Renal cortex interstitium (tissue), 11 donors: ENCODE data around the gene APBB1. TPM values are rescaled to one million over a fixed set of nuclear protein-coding genes. Genes with fewer than 3 reads are reported as not detected.

ENCODE experiments used
- DNase-seq, 11 donors: peaks; one replicate each; pipeline ENCODE4 v3.0.0-alpha.2; 2013; ENCODE audit warnings: low read depth in 9 of 11, low spot score in 4 of 11; ENCODE audit errors: extremely low read depth in 1 of 11
- polyA plus RNA-seq, 3 donors: library from polyadenylated mRNA; unstranded; fragments of 120-200 nt; gene quantifications; one replicate each; pipeline ENCODE4 v1.2.1, GENCODE V29; 2013; ENCODE audit not compliant: insufficient read length in 3 of 3

The APBB1 gene
- polyA plus RNA-seq, 3 donors = 53.4 to 61.1 (median 60.0) TPM

DNA sequence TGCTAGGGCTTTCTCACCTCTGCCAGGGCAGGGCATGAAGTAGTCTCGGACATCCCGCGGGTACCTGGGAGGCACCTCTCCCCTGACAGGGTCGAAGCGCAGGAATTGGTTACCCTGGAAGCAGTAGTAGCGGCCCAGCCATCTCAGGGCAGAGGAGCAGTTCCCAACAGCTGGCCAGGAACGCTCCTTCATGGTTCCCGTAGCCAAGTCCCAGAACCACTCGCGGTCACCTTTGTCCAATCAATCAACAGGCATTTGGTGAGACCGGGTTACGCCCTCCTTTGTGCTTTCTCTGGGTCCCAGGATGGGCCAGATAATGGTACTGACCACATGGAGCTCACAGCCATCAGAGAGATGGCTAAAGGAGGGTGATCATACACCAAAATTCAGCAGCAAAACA, 18.5 kb upstream of the APBB1 start:
- DNase-seq = no peak

DNA sequence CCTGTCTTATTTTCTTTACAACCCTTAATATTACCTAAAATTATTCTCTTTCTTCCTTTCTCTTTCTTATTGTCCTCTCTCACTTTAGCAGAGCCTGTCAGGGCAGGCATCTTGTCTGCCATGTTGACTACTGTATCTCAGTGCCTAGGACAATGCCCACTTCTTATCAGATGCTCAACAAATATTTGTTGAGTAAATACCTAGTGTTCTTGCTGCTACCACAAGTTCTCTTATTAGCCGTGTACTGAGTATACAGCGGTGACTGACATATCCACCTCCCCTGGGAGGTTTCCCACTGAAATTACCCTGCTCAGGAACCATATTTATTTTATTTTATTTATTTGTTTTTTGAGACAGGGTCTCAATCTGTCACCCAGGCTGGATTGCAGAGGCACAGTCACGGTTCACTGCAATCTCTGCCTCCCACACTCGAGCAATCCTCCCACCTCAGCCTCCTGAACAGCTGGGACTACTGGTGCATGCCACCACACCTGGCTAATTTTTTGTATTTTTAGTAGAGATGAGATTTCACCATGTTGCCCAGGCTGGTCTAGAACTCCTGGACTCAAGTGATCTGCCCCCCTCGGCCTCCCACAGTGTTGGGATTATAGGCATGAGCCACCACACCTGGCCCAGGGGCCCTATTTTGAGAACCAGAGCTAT, 15.2 kb upstream of the APBB1 start:
- DNase-seq = no peak

DNA sequence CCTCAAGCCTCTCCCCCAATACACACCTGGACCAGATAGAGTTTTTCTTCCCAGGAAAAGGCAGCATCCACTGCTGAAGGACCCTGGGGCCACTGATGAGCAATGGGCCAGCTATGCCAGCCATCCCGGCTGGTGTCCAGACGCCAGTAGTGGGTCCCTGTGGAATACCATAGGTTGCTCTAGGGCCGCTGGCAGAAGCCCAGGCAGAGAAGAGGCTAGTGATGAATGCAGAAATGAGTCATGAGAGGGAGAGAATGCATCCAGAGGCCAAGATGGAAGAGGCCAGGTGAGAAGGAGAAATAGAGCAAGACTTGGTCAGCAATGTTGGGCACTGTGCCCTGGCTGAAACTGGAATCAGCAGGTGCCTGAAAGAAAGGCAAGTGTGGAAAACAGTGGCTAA, 13.0 kb upstream of the APBB1 start:
- no peak for DNase-seq

DNA sequence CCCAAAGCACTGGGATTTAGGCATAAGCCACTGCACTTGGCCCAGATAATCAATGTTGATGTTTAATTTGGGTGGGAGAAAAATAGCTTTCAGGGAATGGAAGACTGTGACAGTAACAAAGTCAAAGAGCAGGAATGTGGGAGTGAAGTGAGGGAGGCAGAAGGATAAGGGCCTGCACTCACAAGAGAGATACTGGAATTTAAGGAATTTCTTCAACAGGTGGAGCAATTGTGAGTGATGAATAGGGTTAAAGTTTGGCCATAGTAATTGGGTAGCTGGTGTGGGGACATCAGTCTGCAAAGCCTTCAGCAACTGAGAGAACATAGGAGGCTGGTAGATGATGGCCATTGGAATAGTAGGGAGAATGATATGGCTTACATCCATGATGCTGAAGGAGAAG, 8.6 kb upstream of the APBB1 start:
- no peak for DNase-seq

DNA sequence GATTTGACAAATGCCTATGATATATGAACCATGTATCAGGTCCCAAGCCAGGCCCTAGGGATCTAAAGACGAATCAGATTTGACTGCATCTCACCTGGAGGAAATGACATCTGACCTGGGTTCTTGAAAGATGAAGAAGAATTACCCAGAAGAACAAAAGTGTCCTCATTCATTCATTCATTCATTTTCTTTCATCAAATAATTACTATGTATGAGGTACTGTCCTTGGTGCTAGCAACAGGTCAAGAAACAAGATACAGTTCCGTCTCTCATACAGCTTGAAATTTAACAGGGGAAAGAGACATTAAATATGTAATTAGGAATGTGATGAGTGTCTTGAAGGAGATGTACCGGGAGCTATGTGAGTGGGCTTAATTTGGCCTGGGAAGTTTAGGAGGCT, 1.8 kb upstream of the APBB1 start:
- no peak for DNase-seq

DNA sequence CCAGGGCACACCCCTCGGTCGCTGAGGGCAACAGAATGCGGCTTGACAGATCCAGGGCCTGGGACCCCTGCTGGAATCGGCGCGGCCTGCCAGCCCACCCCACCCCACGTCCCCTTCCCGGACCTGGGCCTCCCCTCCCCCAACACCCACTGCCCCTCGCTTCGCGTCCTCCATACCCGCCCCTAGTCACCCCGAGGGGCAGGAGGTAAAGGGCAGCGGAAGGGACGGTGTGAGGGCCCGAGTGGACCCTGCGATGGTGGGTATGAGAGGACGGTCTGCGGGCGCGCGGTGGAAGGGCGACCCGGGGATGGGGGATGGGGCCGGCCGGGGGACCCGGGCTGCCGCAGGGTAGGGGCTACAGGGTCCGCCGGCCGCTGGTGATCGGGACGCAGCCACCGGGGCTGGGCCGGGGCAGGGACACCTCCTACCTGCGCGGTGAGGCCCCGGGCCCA, 311 bp downstream of the APBB1 start:
- DNase-seq = peak in 4 of 11 donors; percentile 9 to 11 (median 10)

DNA sequence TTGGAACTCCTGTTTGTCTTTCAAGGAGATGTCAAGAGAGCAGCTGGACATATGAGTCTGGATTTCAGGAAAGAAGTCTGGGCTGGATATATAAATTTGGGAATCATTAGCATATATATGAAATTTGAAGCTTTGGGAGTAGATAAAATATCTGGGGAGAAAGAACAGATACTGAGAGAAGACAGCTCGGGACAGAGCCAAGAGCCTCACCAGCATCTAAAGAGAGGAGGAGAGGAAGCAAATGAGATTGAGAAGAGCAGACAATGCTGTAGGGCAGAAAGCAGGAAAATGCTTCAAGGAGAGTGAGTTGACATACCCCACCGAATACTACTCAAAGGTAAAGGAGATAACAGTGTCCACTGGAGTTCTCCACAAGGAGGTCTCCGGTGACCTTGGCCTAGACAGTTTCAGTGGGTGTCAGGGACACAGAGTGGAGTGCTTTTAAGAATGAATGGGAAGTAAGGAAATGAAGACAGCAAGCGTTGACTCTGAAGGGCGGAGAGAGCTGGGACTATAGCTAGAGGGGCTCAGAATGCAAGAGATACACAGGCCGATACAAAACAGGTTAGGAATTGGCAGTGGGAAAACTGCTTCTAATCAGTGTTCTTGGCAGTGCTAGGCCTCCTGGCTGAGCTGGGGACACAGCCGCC, 862 bp downstream of the APBB1 start:
- DNase-seq = no peak

DNA sequence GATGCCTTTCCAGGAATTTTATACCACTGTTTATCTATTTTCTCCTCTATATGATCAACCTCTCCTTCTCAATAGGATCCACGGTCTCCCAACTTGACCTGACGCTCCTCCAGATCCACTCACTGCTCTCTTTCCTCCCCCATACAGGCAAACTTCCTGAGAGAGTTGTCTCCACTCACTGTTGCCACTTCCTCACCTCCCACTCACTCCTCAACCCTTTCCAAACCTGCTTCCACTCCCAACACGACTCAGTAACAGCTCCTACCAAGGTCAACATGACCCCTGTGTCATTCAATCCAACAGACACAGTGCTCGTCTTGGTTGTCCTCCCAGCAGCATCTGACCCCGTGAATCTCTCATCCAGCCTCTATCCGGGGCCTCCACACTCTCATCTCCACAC, 3.1 kb downstream of the APBB1 start:
- DNase-seq = no peak

DNA sequence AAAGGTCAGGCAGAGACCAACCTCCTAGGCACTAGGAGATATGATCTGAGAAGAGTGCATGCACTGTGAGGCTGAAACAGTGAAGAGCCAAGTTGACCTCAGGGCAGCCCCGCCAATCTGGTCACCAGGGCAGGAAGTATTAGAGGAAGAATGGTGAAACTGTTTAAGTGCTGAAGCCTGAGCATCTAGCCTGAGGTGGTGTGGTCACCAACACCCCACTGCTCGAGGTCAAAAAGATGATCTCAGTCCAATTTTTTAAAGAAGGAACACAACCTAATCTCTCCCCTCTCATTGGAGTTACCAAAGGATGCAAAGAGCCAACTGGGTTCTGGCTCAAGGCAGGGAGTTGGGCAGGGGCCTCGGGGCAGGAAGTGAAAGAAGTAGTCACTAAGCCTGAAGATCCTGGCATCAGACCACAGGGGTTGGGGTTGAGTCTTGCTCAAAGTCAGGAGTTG, 4.0 kb downstream of the APBB1 start:
- no peak for DNase-seq

DNA sequence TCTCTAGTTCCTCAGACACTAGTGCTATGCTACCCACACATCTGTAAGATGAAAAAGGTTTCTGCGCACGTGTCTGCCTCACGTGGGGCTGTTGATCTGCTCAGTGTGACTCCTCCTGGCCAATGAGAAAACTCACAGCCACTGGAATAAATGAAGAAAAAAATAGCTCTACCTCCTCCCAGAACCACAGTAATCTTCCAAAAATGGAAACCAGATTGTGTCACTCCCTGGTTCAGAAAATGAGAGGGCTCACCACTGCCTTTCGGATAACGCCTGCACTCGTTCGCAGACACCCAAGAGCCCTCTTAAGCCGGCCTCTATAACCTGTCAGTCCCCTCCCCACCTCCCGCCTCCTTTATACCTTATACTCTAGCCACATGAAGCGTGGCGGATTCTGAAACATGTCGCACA, 5.1 kb downstream of the APBB1 start:
- no peak for DNase-seq

DNA sequence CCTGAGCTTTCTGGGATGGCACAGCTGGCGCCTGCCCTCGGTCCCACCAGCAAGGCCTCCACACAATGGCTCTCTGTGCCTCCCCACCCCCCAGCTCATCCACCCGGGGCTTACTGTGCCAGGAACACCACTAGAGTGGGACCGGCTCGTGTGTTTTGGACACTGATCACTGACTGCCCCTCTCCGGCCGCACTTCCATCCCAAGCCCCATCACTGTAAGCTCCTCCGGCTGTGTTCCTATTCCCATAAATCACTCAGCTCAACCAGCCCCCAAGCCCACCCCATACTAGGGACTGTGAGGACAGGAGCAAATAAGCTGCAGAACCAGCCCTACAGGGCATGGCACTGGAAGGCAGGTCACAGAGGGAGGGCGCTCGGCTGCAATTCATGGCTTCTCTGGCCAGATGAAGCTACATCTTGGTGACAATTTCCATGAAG, 7.3 kb downstream of the APBB1 start:
- DNase-seq = no peak

DNA sequence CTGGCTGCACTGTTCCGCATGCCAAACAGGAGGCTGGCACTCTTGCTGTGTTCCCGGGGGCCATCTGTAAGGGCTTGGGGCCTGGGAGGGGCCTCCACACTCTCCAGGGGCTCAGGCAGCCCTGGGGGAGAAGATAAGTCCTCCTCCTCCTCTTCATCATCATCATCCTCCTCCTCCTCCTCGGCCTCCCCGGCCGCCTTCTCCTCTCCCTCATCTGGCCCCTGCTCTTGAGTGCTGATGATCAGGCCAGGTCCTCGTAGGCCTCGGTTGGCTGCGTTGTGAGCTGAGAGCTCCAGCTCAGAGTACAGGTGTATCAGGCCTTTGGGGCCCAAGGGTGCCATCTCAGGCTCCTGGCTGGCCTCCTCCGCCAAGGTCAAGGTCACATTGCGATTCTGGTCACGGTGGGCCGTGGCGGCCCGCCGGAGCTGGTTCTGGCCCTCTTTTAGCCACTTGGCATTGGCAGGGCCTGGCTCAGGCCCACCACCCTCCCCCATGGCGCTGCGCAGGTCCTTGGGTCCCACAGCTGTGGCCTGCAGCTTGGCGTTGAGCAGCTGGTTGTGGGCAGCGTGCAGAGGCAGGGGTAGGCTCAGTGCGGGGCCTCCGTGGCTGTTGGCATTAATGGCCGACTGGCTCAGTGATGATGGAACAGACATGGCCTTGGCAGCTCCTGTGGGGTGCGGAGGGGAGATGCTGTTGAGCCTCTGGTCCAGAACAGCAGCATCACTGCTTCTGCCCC, 8.0 kb downstream of the APBB1 start:
- no peak for DNase-seq

DNA sequence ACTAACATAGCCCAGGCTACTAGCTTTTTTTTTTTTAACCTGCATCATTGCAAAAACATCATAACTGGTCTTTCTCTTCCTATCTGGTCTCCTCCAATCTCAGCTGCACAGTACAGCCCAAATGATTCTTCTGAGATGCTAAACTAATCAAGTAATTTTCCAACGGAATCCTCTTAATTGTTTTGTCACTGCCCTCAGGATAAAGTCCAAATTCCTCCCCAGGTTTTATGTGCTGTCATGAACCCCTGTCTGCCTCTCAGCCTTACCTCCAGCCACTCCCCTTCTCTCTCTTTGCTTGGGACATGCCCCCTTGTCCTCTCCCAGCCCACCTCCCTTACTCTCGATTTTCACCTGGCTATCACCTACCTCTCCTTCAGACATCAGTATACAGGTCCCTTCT, 12.5 kb downstream of the APBB1 start:
- DNase-seq = no peak

DNA sequence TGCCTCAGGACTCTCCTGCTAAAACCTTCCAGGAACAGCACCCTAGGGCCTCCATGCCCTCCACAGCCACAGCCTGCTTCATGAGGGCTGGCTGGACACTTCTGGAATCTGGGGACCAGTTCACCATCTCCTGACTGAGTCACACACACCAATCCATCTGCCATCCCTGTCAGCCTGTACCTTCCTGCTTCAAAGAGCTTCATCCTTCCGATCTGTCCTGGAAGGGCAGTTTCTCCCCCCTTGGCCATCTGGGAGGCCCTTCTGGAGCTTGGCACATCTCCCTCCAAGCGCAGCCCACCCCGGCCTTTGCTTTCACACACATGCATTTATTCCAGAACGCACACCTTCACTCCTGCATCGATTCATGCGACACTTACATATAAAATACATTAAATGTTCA, 13.0 kb downstream of the APBB1 start:
- no peak for DNase-seq

DNA sequence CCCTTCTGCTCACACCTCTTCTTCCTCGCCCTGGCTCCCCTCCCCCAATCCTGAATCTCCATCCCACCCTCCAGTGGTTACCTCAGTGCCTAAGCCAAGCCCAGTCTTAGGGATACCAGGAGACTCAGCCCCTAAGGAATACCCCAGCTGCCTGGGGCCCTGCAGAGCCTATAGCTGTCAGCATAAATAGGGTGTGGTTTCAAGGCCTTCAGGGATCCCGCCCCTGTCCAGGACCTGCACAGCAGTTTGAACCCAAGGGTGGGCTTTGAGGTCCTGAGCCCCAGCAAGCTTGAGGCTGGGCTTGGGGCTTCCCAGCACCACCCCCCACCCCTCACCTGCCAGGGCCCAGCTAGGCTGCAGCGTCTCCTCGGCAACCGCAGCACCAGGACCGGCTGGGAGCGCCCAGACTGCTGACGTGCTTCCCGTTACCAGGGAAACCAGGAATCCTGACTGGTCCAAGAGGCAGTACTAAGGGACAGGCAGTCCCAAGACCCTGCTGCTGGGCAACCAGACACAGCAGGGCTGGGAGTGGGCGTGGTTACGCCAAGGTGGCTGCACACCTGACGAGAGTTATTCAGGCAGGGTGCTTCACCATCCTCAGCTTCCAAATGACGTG, 13.7 kb downstream of the APBB1 start:
- DNase-seq = peak in 7 of 11 donors; percentile 17 to 59 (median 36)

DNA sequence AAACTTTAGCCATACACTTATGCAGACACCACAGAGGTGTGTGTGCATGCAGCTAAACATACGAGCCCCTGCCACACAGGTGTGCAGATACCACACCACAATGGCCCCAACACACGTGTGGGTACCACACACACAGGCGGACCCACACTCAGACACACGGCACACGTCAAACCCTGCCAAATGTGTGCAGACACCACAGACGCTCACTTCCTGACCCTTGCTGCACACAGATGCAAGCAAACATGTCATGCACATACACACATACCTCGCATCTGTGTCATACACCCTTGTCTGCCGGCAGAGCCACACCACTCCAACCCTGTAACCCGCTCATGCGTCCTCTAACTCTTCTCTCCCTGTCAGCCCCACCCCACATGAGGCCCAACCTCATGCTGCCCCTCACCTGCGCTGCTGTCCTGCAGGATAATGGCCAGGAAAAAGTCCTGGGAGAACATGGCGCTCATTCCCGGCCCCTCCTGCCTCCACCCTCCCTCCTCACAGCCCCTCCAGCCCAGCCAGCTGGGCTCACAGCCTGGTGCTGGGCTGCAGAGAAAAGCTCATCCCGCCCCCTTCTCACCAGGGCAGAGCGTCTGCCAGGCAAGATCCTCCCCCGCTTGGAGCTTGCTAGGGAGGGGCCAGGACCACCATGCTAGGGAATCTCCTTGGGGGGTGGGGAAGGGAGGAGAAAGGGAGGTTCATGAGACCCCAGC, 14.4 kb downstream of the APBB1 start:
- no peak for DNase-seq

DNA sequence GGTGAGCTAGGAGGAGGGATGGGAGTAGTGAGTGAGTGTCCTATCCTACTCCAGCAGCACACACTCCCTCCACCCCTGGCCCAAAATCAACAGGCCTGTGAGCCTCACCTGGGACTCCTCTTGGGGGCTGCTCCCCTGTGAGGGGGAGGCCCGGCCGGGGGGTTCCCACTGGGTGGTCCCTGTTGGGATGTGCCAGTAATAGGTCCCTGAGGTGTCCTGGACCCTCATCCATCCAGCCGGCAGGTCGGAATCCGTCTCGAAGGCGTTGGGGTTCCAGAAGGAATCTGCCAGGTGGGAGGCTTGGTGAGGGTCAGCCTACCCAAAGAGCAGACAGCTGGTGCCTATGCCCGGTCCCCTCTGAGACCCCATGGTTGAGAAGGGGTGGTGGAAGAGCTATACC, 15.4 kb downstream of the APBB1 start:
- DNase-seq = no peak

DNA sequence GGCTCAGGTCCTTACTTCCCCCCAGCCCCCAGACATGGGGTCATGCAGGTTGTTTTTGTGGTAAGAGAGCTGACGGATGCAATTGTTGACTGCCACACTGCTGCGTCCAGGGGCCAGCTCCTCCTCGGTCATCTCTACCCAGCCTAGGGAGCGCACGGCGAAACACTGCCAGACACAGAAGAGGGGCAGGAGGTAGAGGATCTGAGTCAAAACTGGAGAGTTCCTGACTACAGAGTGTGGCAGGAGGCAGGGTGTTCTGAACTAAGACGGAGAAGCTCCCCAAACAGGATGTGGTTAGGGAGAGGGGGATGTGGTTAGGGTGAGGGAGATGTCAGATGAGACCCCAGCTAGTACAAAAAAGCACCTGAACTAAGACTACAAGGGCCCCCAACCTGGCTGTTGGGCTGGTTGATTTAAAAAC, 16.3 kb downstream of the APBB1 start:
- no peak for DNase-seq

DNA sequence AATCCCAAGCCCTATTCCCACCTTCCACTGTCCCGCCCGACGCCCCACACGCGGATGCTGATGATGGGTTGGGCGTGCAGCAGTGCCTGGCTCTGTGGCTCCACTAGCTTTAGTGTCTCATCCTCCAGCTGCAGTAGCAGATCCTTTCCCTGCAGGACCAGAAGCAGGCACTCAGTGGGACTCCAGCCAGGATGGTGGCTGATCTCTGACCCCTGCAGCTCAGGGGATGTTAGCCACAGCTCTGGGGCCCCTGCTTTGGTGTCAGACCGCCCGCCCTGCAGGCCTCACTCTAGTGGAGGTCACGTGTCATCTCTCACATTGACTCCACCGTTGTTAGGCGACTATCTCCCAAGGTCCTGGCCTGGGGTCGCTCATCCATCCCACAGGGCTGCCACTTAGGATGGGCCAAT, 16.8 kb downstream of the APBB1 start:
- no peak for DNase-seq
